Nephron (organoid): ENCODE data around the gene NPAS1.

Experiments used
- H3K27ac Mint-ChIP-seq, 3 experiments: 2 replicates each; pipeline ENCODE4 v1.8.0; 2020; ENCODE audit warnings: mixed read lengths in 3 of 3, mild to moderate bottlenecking in 2 of 3, moderate library complexity in 1 of 3
- H3K27me3 Mint-ChIP-seq: 2 replicates; pipeline ENCODE4 v1.8.0; 2021; ENCODE audit warnings: low read depth, mild to moderate bottlenecking, moderate library complexity, mixed read lengths
- H3K36me3 Mint-ChIP-seq: 2 replicates; pipeline ENCODE4 v1.8.0; 2020; ENCODE audit warnings: low read depth, mixed read lengths
- H3K4me1 Mint-ChIP-seq: 2 replicates; pipeline ENCODE4 v1.8.0; 2020; ENCODE audit warnings: mixed read lengths
- H3K4me3 Mint-ChIP-seq, 3 experiments: 2 replicates each; pipeline ENCODE4 v1.8.0; 2020; ENCODE audit warnings: mild to moderate bottlenecking in 3 of 3, mixed read lengths in 3 of 3, moderate library complexity in 2 of 3
- H3K9me3 Mint-ChIP-seq: 2 replicates; pipeline ENCODE4 v1.8.0; 2020; ENCODE audit warnings: mixed read lengths
- TF ChIP-seq, protein P1 (sequence below), 3 experiments: fragments of 200-600 bp; sonication (generic); IDR thresholded peaks; one replicate each; pipeline ENCODE4 v1.5.0; 2021; ENCODE audit warnings: antibody characterized with exemption in 3 of 3; ENCODE audit not compliant: unreplicated experiment in 3 of 3

NPAS1 gene

DNA sequence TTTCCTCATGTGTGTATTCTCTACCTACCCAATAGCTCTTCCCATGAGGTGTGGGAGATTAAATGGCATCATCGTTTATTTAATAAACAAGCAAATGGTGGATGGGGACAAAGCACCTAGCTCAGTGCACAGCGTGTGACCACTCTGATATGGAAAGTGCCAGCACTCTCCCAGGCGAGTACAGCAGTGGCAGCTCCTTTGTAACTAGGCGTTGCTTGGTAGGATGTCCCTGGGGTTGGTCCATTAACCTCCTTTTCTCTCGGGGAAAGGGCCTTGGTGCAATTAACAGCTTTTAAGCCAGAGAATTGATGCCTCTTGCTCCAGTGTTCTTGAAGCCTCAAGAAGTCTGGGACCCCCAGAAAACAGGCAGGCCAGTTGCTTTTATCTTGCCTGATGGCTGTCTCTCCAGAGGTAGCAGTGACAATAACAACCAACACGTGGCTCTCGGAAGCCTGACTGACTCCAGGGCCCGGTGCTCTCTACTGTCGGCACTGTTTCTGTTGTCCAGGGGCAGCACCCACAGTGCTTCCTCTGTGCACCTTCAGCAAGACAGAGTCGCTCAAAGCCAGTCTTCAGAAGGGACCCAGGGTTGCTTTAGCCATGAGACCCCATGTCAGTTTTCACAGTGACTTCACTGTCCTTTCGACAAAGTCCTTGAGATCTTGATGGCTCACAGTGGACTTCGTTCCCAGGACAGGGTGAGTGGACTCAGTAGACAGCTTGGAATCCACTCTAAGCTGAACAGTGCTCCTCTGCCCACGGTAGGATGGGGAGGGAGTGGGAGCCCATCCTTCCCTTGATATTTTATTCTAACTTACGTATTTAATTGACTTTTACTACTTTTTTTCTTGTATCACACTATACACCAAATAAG, 33.9 kb upstream of the NPAS1 start:
- Mint-ChIP-seq H3K9me3 (no peaks in the 10 kb centered on the region), H3K36me3 (peaks cover 15% of the 10 kb centered on the region), H3K4me3 (no peak overlapping the region), H3K4me1 (peaks cover 24% of the 10 kb centered on the region), H3K27ac (no peak overlapping the region), H3K27me3 (no peaks in the 10 kb centered on the region)
- TF ChIP-seq, protein P1, sequence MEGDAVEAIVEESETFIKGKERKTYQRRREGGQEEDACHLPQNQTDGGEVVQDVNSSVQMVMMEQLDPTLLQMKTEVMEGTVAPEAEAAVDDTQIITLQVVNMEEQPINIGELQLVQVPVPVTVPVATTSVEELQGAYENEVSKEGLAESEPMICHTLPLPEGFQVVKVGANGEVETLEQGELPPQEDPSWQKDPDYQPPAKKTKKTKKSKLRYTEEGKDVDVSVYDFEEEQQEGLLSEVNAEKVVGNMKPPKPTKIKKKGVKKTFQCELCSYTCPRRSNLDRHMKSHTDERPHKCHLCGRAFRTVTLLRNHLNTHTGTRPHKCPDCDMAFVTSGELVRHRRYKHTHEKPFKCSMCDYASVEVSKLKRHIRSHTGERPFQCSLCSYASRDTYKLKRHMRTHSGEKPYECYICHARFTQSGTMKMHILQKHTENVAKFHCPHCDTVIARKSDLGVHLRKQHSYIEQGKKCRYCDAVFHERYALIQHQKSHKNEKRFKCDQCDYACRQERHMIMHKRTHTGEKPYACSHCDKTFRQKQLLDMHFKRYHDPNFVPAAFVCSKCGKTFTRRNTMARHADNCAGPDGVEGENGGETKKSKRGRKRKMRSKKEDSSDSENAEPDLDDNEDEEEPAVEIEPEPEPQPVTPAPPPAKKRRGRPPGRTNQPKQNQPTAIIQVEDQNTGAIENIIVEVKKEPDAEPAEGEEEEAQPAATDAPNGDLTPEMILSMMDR (IDR thresholded peaks at IDR 0.05; ENCODE audit: unreplicated experiment in 3 of 3) = no peak

DNA sequence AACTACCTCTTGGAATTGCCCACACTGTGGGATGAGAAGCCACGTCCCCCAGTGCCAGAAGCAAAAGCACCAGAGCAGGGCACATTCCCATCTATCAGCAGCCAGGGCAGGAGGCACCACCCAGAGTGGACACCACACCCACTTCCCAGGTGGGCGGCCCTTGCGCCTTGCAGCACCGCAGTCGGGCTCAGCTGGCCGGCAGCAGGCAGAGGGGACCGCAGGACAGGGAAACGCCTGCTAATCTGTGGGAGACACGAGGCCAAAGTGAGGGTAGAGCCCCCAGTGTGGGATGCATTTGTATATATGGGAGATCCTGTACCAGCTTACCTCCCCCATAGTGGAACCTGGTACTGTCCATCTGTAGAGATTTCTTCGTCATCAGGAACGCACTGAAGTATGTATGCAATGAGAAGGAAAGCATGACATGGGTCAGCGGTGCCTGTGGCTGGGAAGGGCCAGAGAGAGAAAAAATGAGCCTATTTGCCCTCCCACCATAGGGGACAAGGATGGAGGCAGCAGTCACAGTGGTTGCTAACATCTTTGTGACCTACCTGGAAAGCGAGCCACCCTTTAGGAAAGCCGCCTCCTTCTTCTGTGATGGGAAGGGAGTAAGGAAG, 30.9 kb upstream of the NPAS1 start:
- Mint-ChIP-seq H3K27ac (no peak overlapping the region), H3K27me3 (no peaks in the 10 kb centered on the region), H3K4me3 (no peak overlapping the region), H3K4me1 (peaks cover 23% of the 10 kb centered on the region), H3K36me3 (peaks cover 26% of the 10 kb centered on the region), H3K9me3 (no peaks in the 10 kb centered on the region)
- TF ChIP-seq, protein P1 (IDR thresholded peaks at IDR 0.05; ENCODE audit: unreplicated experiment in 3 of 3) = no peak

DNA sequence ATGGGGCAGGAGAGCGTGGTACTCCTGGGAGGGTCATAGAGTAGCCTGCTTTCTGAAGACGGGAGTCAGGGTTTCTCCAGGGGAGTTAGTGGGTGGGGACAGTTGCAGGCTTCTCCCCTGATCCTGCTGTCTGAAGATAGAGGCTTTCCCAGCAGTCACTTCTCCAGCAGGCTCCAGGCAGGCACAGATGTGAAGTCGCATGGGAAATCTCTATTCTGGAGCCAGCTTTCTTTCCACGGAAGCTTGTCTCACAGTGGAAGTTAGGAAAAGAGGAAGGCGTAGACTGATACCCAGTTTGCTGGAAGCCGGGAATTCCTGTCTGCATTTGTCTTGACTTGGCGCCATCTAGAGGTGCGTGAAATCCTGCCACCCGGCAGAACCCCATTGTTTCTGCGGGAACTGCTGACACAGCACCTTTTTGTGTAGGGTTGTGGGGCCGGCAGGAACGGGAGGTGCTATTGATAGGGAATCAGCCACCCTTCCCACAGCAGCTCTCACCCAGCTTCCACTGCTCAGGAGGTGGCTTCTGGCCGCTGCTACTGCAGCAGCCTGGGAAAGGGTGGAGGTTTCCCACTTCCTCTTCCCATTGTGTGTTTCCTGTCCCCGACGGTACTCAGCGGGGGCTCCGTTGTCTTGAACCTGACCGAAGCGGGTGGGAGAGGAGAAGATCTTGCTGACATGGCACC, 28.5 kb upstream of the NPAS1 start:
- Mint-ChIP-seq H3K9me3 (no peaks in the 10 kb centered on the region), H3K27me3 (no peaks in the 10 kb centered on the region), H3K27ac (peak overlapping the region; percentile 68 to 92 (median 84)), H3K4me1 (peaks cover 17% of the 10 kb centered on the region), H3K36me3 (peaks cover 27% of the 10 kb centered on the region), H3K4me3 (peak overlapping the region; percentile 38 to 60 (median 46))
- TF ChIP-seq, protein P1 (IDR thresholded peaks at IDR 0.05; ENCODE audit: unreplicated experiment in 3 of 3) = peak; percentile 83 to 92 (median 87)

DNA sequence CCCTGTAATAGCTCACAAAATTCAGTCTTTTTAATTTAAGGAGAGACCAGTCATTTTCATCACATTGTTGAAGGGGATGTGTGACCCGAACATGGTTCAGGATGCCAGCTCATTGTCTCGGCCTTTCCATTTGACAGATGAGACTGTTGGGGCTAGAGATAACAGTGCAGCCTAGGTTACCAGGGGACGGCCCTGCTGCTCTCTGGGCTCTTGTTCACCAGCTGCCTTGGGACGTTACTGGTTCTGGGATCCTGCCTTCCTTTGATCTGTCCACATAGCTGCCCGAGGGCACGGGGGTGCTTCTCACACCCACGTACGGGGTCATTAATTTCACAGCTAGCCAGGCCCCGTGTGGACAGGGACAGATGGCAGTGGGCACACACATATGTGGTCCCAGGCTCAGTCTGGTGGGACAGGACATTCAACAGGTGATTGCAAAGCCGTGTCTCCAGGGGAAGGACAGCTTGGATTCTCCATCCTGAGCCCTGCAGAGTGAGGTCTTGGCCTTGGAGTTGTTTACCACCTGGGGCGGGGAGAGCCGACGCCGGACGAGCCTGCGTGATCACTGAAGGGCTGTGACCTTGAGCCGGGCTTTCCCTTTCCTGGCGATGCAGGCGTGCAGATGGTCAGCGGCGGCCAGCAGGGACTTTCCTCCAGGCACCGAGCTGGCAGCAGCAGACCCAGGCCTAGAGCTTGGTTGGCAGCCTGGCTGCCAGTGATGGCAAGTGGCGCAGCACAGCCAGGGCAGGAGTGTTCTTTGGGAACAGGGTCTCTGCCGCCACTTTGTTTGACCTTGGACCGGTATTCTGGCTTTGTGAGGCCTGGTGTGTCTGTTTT, 26.7 kb upstream of the NPAS1 start:
- Mint-ChIP-seq H3K4me1 (peaks cover 17% of the 10 kb centered on the region), H3K4me3 (no peak overlapping the region), H3K36me3 (peaks cover 35% of the 10 kb centered on the region), H3K9me3 (no peaks in the 10 kb centered on the region), H3K27me3 (no peaks in the 10 kb centered on the region), H3K27ac (peak overlapping the region in 1 of 3 experiments; percentile 27)
- TF ChIP-seq, protein P1 (IDR thresholded peaks at IDR 0.05; ENCODE audit: unreplicated experiment in 3 of 3) = no peak

DNA sequence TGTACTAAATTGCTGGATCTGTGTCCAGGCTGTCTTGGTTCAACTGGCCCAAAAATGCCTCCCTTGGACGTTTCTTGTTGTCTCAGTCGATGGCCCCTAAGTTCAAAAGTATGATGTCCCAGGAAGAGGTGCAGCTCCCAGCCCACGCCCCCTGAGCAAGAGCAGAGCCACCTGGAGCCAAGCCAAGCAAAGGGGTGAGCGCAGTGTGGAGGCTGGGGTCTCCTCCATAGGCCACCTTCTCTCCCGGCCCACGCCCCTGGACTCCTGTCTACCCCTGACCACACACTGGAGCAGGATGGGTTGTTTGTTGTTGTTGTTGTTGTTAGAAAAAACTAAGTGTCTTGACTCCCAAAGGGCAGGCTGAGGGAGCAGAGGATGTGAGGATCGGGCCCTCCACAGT, 26.0 kb upstream of the NPAS1 start:
- H3K27ac Mint-ChIP-seq = no peak overlapping the region
- TF ChIP-seq, protein P1 (IDR thresholded peaks at IDR 0.05; ENCODE audit: unreplicated experiment in 3 of 3) = no peak
- no peaks in the 10 kb centered on the region for H3K27me3 Mint-ChIP-seq
- H3K9me3 Mint-ChIP-seq = no peaks in the 10 kb centered on the region
- H3K4me1 Mint-ChIP-seq = peaks cover 17% of the 10 kb centered on the region
- H3K36me3 Mint-ChIP-seq = peaks cover 37% of the 10 kb centered on the region
- no peak overlapping the region for H3K4me3 Mint-ChIP-seq
